PC-9 (cell line): ENCODE results near the gene CTSW.

Source experiments
- EZH2 ChIP-seq: fragments of 200-600 bp; sonication (generic); IDR thresholded peaks from 2 replicates; pipeline ENCODE4 v1.8.0; 2017; ENCODE audit warnings: antibody characterized with exemption, low read depth
- TF ChIP-seq, protein P1 (sequence below): fragments of 200-600 bp; sonication (generic); conservative IDR thresholded peaks from 2 replicates; pipeline ENCODE4 v1.6.1; 2017; ENCODE audit warnings: mixed run types, antibody characterized with exemption, mild to moderate bottlenecking, moderate library complexity

DNA sequence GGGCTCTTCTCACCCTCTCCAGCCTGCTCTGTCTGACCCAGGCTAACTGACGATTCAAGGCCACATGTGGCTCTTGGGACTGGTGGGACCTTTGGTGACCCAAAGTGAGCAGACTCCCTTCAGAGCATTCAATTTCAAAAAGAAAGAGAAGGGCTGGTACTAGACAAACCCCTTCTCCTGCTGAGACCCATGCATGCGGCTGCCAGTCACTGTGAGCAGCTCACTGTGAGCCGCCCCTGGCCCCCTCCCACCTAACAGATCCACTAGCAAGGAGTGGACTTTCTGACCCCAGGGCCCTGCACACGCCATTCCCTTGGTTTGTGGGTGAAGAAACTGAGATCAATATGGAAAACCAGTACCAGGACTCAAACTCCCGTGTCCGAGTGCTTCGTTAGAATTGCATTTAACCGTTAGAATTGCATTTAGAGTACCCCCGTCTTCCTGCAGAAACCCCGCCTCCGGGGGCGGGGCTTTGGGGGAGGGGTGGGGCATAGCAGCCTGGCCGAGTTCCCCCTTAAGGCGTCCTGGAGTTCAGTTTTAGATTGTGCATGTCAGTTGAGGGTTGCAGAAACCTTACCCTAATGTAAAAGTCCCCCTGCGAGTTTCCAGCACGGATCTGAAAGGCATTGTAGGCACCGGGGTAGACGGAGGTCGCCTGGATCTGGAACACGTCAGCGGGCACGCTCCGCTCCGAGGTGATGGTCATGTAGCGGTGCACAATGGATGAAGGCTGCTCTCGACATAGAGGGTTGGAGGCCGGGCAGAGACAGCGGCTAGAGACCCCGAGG is 12.2 kb upstream of the CTSW start:
- TF ChIP-seq, protein P1, sequence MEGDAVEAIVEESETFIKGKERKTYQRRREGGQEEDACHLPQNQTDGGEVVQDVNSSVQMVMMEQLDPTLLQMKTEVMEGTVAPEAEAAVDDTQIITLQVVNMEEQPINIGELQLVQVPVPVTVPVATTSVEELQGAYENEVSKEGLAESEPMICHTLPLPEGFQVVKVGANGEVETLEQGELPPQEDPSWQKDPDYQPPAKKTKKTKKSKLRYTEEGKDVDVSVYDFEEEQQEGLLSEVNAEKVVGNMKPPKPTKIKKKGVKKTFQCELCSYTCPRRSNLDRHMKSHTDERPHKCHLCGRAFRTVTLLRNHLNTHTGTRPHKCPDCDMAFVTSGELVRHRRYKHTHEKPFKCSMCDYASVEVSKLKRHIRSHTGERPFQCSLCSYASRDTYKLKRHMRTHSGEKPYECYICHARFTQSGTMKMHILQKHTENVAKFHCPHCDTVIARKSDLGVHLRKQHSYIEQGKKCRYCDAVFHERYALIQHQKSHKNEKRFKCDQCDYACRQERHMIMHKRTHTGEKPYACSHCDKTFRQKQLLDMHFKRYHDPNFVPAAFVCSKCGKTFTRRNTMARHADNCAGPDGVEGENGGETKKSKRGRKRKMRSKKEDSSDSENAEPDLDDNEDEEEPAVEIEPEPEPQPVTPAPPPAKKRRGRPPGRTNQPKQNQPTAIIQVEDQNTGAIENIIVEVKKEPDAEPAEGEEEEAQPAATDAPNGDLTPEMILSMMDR = no peak
- no peak for TF ChIP-seq EZH2
